Activated CD4-positive, alpha-beta T cell treated with anti-CD3 and anti-CD28 coated beads, Interleukin-2, amount 10 ng/mL, durations not matched to agents 24 days and 14 days (primary cell): ENCODE data around the gene C14orf119. TPM values are rescaled to one million over a fixed set of nuclear protein-coding genes. Genes with fewer than 3 reads are reported as not detected.

Source experiments
- DNase-seq: peaks from one replicate; pipeline ENCODE4 v3.0.0; 2022
- H3K27ac Mint-ChIP-seq: one replicate; pipeline ENCODE4 v1.8.0; 2022; ENCODE audit warnings: mild to moderate bottlenecking, mixed read lengths
- H3K27me3 Mint-ChIP-seq: one replicate; pipeline ENCODE4 v1.8.0; 2022; ENCODE audit warnings: mixed read lengths
- H3K36me3 Mint-ChIP-seq: one replicate; pipeline ENCODE4 v1.8.0; 2022; ENCODE audit warnings: low read depth, mild to moderate bottlenecking, mixed read lengths
- H3K4me1 Mint-ChIP-seq: one replicate; pipeline ENCODE4 v1.8.0; 2021; ENCODE audit warnings: mixed read lengths
- H3K4me3 Mint-ChIP-seq: one replicate; pipeline ENCODE4 v1.8.0; 2022; ENCODE audit warnings: mild to moderate bottlenecking, moderate library complexity, mixed read lengths
- H3K9me3 Mint-ChIP-seq: one replicate; pipeline ENCODE4 v1.8.0; 2021; ENCODE audit warnings: mixed read lengths
- intact Hi-C: fragments of 100-400 bp; cut with micrococcal nuclease; formaldehyde crosslinking; loops from one replicate; pipeline ENCODE4 v1.15.1; 2023
- total RNA-seq: library from RNA; stranded (reverse); gene quantifications from 2 replicates; pipeline ENCODE4 v1.2.3, GENCODE V29; 2022

C14orf119 gene, protein sequence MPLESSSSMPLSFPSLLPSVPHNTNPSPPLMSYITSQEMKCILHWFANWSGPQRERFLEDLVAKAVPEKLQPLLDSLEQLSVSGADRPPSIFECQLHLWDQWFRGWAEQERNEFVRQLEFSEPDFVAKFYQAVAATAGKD
- total RNA-seq = 50.9 and 54.3 TPM in 2 replicates

DNA sequence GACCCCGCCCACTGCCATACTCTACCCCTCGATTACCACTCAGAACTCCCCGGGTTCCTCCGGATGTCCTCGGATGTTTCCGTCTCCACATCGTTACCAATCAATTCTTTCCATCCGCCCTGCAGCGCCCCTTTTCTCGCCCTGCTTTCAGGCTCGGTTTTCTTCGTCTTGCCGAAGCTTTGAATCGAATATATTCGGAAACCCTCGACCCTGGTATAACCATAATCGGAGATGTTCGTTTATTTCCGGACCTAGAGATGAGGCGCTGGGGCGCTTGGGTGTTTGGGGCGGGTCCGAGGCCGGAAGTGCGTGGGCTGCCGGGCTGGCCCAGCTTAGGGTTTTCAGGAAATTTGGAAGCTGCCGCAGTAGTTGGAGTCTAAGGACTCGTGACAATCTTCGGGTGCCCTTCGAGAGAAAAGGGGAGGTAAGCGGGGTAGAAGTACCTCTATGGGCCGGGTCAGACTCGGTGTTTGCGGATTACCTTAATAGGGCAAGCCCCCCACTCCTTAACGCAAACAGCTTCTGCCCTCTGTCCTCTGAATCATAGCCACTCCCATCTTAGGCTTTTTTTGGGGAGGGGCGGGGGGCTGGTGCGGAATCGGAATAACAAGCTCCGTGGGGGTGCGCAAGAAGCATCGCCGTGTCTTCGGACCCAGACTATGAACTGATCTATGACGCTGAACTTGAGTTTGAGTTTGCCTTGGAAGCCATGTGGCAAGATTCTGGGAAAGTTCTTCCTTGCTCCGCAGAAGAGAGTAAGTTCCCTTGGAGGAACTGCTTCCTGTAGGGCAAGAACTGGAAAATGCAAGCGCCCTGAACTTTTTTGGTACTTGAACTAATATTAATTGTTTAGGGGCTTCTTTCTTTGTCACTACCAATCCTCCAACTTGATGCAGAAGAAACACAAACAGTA is at the start of gene C14orf119:
TSS of gene C14orf119 (plus strand) at position 310 of the 913 bp plus-strand sequence. CDS start 2,154 bp downstream, outside the sequence.
- H3K36me3 Mint-ChIP-seq = peaks cover 39% of the 10 kb centered on the region
- H3K4me3 Mint-ChIP-seq = no peak within 1 kb of the TSS
- DNase-seq = peak; percentile 100
- H3K4me1 Mint-ChIP-seq = peaks cover 29% of the 10 kb centered on the region
- intact Hi-C loops = loop anchor here (1.0 to 10.0 kb wide), 7 partner anchors 24 to 459 kb away; partner anchors contain the start of genes HOMEZ, PABPN1, RBM23 and THTPA
- H3K27ac Mint-ChIP-seq = no peak within 1 kb of the TSS
- H3K9me3 Mint-ChIP-seq = no peaks in the 10 kb centered on the region
- no peaks in the 10 kb centered on the region for H3K27me3 Mint-ChIP-seq

DNA sequence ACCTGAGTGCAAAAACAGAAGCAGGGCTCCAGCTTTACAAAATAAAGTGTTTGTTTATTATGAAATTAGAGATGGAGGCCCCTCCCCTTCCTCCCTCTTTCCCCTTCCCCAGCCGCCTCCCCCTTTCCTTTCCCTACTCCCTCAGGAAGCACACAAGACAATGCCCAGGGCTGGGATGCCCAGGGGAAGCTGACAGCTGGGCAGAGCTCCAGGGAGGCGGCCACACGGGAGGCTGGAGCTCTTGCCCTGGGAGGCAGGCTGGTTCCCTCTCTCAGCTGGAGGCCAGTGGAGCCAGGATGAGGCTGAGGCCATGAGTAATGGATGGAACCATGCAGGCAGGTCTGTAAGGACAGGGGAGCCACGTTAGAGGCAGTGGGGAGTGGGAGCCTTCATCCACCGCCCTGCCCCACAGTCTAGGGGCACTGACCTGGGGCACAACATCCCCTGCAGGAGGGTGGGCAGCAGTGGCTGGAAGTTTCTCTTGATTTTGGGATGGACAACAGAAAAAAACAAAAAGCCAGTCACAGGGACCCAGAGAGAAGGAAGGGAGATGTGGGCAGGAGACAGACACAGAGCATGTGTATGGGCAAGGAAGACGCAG is 48.2 kb upstream of the C14orf119 start:
- H3K36me3 Mint-ChIP-seq = no peaks in the 10 kb centered on the region
- no peaks in the 10 kb centered on the region for H3K27me3 Mint-ChIP-seq
- no peak overlapping the region for H3K27ac Mint-ChIP-seq
- H3K4me3 Mint-ChIP-seq = no peak overlapping the region
- no peak for DNase-seq
- intact Hi-C loops = no loop called here
- H3K4me1 Mint-ChIP-seq = no peaks in the 10 kb centered on the region
- H3K9me3 Mint-ChIP-seq = no peaks in the 10 kb centered on the region

DNA sequence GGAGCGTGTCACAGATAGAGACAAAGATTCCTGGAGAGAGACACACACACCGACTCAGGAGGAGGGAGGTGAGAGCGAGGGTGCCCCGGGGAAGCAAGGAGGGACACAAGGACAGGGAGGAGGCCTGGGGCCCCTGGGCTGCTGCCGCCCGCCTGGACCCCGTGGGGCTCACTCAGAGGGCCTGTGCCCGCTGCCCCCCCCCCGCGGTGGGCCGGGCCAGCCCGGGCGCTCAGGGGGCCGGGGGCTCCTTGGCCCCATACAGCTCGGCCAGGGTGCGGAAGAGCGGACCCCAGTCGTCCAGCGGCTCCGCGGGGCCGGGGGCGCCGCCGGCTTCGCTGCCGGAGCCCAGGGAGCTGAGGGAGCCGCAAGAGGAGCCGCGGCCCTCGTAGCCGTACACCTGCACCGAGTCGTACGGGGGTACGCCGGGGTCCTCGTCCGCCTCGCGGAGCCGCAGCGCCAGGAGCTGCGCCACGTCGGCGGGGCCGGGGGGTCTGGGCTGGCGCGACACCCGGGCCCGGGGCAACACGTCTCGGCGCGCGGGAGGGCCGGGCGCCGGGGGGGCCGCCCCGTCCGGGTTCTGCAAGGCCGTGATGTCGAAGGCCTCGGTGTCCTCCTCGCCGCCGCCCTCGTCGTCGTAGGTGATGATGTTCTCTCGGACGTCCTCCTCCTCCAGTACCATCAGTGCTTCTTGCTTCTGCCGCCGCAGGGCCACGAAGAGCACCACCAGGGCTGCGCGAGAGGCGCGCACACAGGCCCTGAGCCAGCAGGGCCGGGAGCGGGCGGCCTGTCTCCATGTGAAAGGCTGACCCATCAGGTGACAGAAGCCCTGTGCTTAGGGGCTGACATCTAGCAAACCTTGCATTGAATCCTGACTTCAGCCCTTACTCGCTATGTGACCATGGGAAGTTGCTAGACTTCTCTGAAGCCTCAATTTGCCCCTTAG is 47.3 kb upstream of the C14orf119 start:
- Mint-ChIP-seq H3K27me3 (no peaks in the 10 kb centered on the region), H3K4me1 (no peaks in the 10 kb centered on the region), H3K4me3 (no peak overlapping the region), H3K36me3 (no peaks in the 10 kb centered on the region), H3K9me3 (no peaks in the 10 kb centered on the region), H3K27ac (no peak overlapping the region)
- DNase-seq = no peak
- intact Hi-C loops = no loop called here

DNA sequence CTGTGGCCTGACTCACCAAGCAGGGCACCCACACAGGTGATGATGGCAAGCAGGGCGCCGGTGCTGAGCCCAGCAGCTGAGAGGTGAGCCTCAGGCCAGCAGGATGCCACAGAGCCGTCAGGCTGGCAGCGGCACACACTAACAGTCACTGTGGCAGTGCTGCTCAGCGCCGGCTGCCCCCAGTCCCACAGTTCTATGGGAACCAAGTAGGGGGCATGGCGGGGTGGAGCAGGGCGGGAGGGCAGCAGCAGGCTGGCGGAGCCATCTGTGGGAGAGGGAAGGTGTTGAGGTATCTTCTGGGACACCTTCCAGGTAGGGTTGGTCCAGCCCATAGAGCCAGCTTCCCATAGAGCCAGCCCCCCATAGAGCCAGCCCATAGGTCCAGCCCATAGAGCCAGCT is 46.3 kb upstream of the C14orf119 start:
- intact Hi-C loops = no loop called here
- Mint-ChIP-seq H3K27me3 (no peaks in the 10 kb centered on the region), H3K36me3 (no peaks in the 10 kb centered on the region), H3K4me3 (no peak overlapping the region), H3K9me3 (no peaks in the 10 kb centered on the region), H3K4me1 (no peaks in the 10 kb centered on the region), H3K27ac (no peak overlapping the region)
- DNase-seq = no peak

DNA sequence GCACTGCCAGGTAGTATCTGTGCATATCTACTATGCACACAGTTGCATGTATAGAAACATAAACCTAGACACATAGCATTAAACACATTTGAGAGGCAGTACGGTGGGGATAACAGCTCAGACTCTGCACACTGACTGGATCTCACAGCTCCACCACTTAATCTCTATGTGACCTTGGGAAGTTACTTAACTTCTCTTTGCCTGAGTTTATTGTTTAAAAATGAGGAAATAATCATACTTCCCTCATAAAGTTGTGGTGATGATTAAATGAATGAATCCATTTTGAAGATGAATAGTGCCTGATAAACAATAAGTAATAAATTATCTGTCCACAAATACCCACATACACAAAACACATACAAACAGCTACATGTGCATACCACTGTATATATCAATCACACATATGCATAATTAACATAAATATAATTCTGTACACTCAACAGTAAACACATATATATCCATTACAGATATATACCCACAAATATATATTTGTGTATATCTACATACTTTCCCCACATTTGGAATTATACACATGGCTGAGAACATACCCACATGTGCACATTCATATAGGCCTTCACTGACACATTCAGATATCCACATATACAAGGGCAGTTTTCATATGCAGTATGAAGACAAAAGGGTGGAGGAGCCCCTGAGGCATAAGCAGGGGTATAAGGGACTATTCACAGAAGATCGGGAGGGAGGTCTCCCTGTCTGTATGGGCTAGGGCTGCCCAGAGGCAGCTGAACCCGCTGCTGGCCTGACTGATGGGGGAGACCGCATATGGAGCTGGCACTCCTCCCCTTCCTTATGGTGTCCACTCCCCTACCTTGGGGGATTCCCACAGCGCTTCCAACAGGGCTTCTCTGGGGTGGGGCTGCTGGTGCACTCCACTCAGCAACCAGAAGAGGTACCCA is 43.9 kb upstream of the C14orf119 start:
- H3K27ac Mint-ChIP-seq = no peak overlapping the region
- no peak overlapping the region for H3K4me3 Mint-ChIP-seq
- H3K4me1 Mint-ChIP-seq = peaks cover 6% of the 10 kb centered on the region
- intact Hi-C loops = no loop called here
- no peaks in the 10 kb centered on the region for H3K36me3 Mint-ChIP-seq
- peaks cover 3% of the 10 kb centered on the region for H3K27me3 Mint-ChIP-seq
- no peak for DNase-seq
- no peaks in the 10 kb centered on the region for H3K9me3 Mint-ChIP-seq

DNA sequence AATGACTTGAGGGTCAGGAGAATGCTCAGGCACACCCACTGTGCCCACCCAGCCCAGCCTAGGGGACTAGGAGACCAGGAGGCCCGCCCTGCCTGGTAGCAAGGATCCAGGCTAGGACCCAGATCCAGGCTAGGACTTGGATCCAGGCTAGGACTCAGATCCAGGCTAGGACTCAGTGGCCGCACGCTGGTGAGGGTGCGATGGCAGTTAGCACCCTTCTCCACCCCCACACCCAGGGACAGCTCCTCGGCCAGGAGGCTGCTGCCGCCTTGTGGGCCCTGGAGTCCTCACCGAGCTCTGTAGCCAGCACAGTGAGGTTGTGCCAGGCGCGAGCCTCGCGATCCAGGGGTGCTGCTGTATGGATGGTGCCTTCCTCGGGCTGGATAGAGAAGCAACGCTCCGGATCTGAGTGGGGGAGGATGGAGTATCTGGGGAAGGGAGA is 43.1 kb upstream of the C14orf119 start:
- no peak for DNase-seq
- Mint-ChIP-seq H3K36me3 (no peaks in the 10 kb centered on the region), H3K4me1 (peaks cover 12% of the 10 kb centered on the region), H3K4me3 (no peak overlapping the region), H3K27ac (no peak overlapping the region), H3K27me3 (peaks cover 8% of the 10 kb centered on the region), H3K9me3 (no peaks in the 10 kb centered on the region)
- intact Hi-C loops = no loop called here

DNA sequence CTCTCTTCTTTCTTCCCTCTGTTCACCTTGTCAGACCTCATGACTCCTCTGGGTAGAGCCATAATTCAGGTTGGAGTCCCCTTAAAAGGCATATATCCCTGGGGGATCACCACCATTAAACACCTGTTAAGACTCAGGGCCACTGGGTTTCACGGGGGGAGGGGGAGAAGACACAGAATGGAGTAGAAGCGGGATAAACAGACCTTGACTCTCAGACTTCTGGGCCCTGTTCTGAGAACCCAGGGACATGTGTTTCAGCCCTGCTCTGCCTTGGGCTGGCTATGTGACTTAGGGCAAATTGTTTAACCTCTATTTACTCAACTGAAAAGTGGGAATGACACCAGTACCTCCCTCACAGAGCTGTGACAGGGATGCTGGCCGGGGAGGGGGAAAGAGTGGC is 42.6 kb upstream of the C14orf119 start:
- Mint-ChIP-seq H3K4me3 (no peak overlapping the region), H3K4me1 (peaks cover 12% of the 10 kb centered on the region), H3K27ac (no peak overlapping the region), H3K9me3 (no peaks in the 10 kb centered on the region), H3K27me3 (peaks cover 8% of the 10 kb centered on the region), H3K36me3 (no peaks in the 10 kb centered on the region)
- no peak for DNase-seq
- intact Hi-C loops = no loop called here

DNA sequence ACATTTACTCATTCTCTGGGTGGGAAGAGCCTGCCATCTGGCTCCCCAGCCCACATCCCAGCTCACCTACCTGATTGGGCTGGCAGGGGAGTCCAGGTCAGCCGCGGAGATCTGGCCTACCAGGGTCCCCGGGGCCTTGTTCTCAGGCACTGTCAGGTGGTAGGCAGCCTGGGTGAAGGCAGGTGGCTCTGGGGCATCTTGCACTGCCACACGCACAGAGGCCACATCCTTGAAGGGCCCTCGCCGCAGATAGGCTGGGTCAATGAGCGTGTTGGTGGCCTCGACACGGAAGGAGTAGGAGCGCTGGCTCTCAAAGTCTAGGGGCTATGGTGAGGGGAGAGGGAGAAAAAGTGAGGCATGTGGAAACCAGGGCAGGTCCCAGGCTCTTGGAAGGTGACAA is 41.9 kb upstream of the C14orf119 start:
- H3K9me3 Mint-ChIP-seq = no peaks in the 10 kb centered on the region
- intact Hi-C loops = no loop called here
- no peak overlapping the region for H3K27ac Mint-ChIP-seq
- peaks cover 8% of the 10 kb centered on the region for H3K27me3 Mint-ChIP-seq
- peaks cover 17% of the 10 kb centered on the region for H3K4me1 Mint-ChIP-seq
- H3K36me3 Mint-ChIP-seq = peaks cover 2% of the 10 kb centered on the region
- DNase-seq = no peak
- H3K4me3 Mint-ChIP-seq = no peak overlapping the region

DNA sequence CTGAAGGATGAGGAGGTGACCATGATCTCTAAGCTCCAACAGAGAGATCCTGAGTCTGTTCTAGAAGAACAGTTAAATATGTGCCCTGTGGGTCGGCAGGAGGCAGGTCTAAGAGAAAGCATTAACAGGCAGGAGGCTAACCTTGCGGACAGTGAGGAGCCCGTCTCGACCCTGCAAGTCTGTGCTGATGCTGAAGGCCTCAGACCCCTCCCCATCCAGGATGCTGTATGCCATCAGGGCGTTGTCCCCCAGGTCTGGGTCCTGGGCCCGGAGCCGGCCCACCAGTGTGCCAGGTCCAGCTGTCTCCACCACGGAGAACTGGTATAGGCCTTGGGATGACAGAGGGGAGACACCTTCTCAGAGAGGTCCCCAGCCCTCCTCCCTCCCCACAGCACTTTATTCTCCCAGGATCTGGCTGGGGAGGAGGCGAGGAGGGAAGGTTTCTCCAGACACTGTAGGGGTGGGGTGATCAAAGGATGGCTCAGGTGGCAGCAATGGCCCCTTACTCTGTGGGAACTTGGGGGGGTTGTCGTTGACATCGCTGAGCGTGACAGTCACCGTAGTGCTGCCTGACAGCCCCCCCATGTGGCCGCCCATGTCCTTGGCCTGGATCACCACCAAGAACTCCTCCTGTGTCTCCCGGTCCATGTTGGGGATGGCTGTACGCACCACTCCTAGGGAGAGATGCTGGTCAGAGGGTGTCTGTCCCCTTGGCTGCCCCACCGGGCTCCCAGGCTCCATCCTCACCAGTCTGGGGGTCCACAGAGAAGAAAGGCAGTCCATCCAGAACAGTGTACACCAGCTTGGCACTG is 41.1 kb upstream of the C14orf119 start:
- intact Hi-C loops = no loop called here
- Mint-ChIP-seq H3K36me3 (peaks cover 5% of the 10 kb centered on the region), H3K9me3 (no peaks in the 10 kb centered on the region), H3K27ac (no peak overlapping the region), H3K4me3 (no peak overlapping the region), H3K4me1 (peaks cover 17% of the 10 kb centered on the region), H3K27me3 (peaks cover 8% of the 10 kb centered on the region)
- peak; percentile 70 for DNase-seq

DNA sequence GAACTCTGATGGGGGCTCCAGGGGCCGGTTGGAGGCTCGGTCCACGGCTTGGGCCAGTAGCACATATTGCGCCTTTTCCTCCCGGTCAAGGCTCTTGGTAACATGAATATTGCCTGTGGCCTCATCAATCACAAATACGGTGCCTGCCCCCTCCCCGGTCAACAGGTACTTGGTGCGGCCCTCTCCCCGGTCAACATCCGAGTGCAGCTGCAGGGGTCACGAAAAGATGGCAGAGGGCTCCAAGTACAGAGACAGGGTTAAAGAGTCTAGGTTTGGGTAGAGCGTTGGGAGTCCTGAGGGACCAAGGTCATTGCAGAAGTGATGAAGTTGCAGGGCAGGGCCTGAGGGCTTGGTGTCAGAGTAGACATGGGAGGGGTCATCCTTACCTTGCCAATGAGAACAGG is 40.2 kb upstream of the C14orf119 start:
- Mint-ChIP-seq H3K36me3 (peaks cover 10% of the 10 kb centered on the region), H3K4me3 (no peak overlapping the region), H3K4me1 (peaks cover 17% of the 10 kb centered on the region), H3K27ac (no peak overlapping the region), H3K27me3 (peaks cover 8% of the 10 kb centered on the region), H3K9me3 (no peaks in the 10 kb centered on the region)
- intact Hi-C loops = loop anchor here (5.0 kb wide), 1 partner anchor 48 kb away; no protein-coding TSS in a partner anchor
- no peak for DNase-seq

DNA sequence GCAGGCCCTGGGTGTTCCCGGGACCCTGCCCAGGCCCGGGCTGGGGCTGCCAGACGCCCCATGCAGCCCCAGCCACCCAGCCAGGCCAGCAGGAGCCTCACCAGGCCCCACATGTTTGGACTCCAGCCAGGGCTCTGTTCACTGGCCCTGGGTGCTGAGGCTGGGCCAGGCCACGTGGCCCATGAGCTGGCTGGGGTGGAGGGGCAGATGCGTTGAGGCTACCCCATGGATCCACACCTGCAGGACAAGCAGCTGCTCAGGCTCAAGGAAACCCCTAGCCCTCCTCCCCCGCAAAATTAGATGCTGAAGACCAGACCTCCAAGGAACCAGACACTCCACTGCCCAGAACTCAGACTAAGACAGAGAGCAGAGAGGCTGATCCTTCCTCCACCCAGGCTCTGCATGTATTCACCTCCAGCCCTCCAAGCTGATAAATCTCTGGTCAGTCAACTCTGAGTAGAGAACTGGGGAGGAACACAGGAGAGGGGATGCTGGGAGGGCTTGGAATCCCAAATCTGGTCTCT is 39.6 kb upstream of the C14orf119 start:
- Mint-ChIP-seq H3K4me1 (peaks cover 17% of the 10 kb centered on the region), H3K27me3 (peaks cover 8% of the 10 kb centered on the region), H3K9me3 (no peaks in the 10 kb centered on the region), H3K36me3 (peaks cover 11% of the 10 kb centered on the region), H3K4me3 (peak overlapping the region; percentile 80), H3K27ac (peak overlapping the region; percentile 64)
- DNase-seq = no peak
- intact Hi-C loops = loop anchor here (2.0 to 5.0 kb wide), 3 partner anchors 21 to 127 kb away; partner anchors contain the start of genes PRMT5 and PSMB5
